Measurements from ENCODE around the gene BRINP1. TPM values are rescaled to one million over a fixed set of nuclear protein-coding genes. Genes with fewer than 3 reads are reported as not detected.

The BRINP1 gene
- total and polyA plus RNA-seq, 2 experiments from 2014 or later: 13.4 to 33.5 TPM

DNA sequence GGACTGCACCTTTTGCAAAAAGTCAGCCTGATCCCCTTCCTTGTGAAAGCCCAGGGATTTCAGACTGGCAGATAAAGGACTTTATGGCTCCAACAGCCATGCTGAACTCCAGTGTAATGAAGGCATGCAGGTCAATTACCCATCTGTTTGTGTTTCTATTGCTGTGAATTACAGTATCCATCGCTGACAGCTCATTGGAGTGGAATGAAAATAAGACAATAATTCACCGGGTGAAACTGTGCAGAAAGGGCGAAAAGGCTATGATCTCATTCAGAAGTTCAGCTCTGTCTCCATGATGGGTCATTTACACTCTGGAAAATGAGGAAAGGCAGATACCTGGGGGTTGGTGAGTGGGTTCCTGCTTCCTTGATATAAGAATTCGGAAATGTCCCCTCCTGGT lies 148.0 kb downstream of the BRINP1 start (continued):
- TF ChIP-seq, protein P1, sequence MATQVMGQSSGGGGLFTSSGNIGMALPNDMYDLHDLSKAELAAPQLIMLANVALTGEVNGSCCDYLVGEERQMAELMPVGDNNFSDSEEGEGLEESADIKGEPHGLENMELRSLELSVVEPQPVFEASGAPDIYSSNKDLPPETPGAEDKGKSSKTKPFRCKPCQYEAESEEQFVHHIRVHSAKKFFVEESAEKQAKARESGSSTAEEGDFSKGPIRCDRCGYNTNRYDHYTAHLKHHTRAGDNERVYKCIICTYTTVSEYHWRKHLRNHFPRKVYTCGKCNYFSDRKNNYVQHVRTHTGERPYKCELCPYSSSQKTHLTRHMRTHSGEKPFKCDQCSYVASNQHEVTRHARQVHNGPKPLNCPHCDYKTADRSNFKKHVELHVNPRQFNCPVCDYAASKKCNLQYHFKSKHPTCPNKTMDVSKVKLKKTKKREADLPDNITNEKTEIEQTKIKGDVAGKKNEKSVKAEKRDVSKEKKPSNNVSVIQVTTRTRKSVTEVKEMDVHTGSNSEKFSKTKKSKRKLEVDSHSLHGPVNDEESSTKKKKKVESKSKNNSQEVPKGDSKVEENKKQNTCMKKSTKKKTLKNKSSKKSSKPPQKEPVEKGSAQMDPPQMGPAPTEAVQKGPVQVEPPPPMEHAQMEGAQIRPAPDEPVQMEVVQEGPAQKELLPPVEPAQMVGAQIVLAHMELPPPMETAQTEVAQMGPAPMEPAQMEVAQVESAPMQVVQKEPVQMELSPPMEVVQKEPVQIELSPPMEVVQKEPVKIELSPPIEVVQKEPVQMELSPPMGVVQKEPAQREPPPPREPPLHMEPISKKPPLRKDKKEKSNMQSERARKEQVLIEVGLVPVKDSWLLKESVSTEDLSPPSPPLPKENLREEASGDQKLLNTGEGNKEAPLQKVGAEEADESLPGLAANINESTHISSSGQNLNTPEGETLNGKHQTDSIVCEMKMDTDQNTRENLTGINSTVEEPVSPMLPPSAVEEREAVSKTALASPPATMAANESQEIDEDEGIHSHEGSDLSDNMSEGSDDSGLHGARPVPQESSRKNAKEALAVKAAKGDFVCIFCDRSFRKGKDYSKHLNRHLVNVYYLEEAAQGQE (IDR thresholded peaks at IDR 0.05; ENCODE audit: unreplicated experiment): no peak
- TF ChIP-seq ZNF331 (CRISPR knock-in tag; IDR thresholded peaks at IDR 0.05; ENCODE audit: low read depth): no peak

- Histone ChIP-seq H3K4me2 (no peak overlapping the region), H3K9me2 (ENCODE audit: insufficient read depth) (no peaks in the 10 kb centered on the region), H3K4me1 (ENCODE audit: insufficient read depth) (no peaks in the 10 kb centered on the region), H3F3A (replicated peaks; ENCODE audit: low read depth) (no peaks in the 10 kb centered on the region), H3K36me3 (ENCODE audit: insufficient read depth) (no peaks in the 10 kb centered on the region), H4K20me1 (replicated peaks; ENCODE audit: insufficient read depth) (no peaks in the 10 kb centered on the region), H3K4me3 (no peak overlapping the region), H2AFZ (no peak overlapping the region), H3K79me2 (replicated peaks; ENCODE audit: insufficient read depth) (no peaks in the 10 kb centered on the region), H3K27me3 (ENCODE audit: insufficient read depth) (no peaks in the 10 kb centered on the region), H3K27ac (ENCODE audit: low read depth) (no peak overlapping the region)
- ATAC-seq (no peak), DNase-seq (ENCODE audit: low spot score) (no peak)
- Mint-ChIP-seq H3K4me1 (peaks cover 9% of the 10 kb centered on the region; the same call in 2 of the 3 replicates), H3K27me3 (ENCODE audit: insufficient read depth, low read depth, poor library complexity) (no peaks in the 10 kb centered on the region), H3K36me3 (ENCODE audit: low read depth) (peaks cover 15% of the 10 kb centered on the region; the same call in 2 of the 3 replicates), H3K4me3 (no peak overlapping the region), H3K9me3 (no peaks in the 10 kb centered on the region), H3K27ac (no peak overlapping the region)
- TF ChIP-seq ETS1 (IDR thresholded peaks at IDR 0.05) (no peak), POLR2AphosphoS5 (IDR thresholded peaks at IDR 0.05; ENCODE audit: low read depth) (no peak), EZH2phosphoT487 (IDR thresholded peaks at IDR 0.05; ENCODE audit: unreplicated experiment) (no peak), CREB1 (CRISPR knock-in tag; IDR thresholded peaks at IDR 0.05; ENCODE audit: low read depth) (no peak), JUNB (IDR thresholded peaks at IDR 0.05; ENCODE audit: unreplicated experiment) (no peak), ZNF114 (CRISPR knock-in tag; IDR thresholded peaks at IDR 0.05) (no peak), NANOG (IDR thresholded peaks at IDR 0.05; ENCODE audit: borderline replicate concordance) (no peak), EZH2 (IDR thresholded peaks at IDR 0.05; ENCODE audit: low read depth, unreplicated experiment) (no peak), ZNF331 (CRISPR knock-in tag; IDR thresholded peaks at IDR 0.05; ENCODE audit: low read depth) (no peak)
These were observed 150.9 kb downstream of the BRINP1 start for GRCh38 chr9:119218293-119218692.
